Measurements from ENCODE around the gene PFDN6. TPM values are rescaled to one million over a fixed set of nuclear protein-coding genes. Genes with fewer than 3 reads are reported as not detected.
"Not testable (repeated sequence)": the region's sequence is repeated elsewhere in the genome, so short reads cannot be mapped to it uniquely, and the experiment has no call there.

The PFDN6 gene
- total RNA-seq (2014; rRNA removed; shearing (Covaris generic)): 85.0 and 105 TPM in 2 replicates

DNA sequence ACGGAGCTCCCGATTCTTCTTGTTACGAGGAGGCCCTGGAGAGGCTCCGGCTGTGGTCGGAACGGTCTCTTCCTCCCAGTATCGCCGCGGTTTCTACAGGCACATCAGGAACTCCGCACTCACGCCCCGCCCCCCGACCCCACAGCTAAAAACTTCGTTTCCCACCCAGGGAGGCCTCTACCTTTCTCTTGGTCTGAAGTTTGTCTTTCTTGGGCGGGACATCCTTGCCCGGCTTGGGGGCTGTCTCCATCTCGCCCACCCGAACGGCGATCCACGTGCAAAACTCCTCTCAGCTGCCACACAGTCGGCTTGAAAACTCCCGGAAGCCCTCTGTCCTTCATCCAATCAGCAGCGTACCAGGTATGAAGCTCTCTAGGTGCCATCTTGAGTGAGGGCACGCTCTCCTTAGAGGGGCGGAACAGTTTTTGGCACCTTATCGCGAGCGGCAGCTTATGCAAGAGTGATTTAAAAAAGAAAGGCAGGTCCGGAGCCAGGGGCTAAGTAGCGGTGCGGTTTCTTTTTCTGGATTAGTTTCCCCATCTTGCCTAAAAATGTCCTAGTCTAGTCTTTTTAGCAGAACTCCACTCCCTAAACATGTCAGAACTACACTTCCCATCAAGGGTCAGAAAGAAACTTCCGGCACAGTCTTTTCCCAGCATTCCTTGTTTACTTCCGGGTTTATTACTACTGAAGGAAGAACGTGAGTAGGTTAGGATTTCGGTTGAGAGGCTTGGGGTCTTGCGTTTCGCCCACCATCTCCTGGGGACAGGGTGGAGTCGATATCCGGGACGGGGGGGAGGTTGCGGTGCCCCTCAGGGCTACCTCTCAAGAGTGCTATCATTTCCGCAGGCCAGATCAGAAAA is at the start of gene PFDN6, which contains the start of gene WDR46:
Gene PFDN6 (plus strand): TSS at position 681 of the 863 bp plus-strand sequence. CDS start 256 bp downstream, outside the sequence.
Gene WDR46 (minus strand): TSS at position 319 of the 863 bp plus-strand sequence. CDS start 69 bp downstream, at position 250.
- DNase-seq (ENCODE audit: low spot score): peak; percentile 88

- DNase-seq (ENCODE audit: low spot score): no peak
These were observed 47.4 kb upstream of the PFDN6 start for GRCh38 chr6:33241968-33242367.

- DNase-seq (ENCODE audit: low spot score): no peak
These were observed 45.9 kb upstream of the PFDN6 start for GRCh38 chr6:33243476-33243875.

DNA sequence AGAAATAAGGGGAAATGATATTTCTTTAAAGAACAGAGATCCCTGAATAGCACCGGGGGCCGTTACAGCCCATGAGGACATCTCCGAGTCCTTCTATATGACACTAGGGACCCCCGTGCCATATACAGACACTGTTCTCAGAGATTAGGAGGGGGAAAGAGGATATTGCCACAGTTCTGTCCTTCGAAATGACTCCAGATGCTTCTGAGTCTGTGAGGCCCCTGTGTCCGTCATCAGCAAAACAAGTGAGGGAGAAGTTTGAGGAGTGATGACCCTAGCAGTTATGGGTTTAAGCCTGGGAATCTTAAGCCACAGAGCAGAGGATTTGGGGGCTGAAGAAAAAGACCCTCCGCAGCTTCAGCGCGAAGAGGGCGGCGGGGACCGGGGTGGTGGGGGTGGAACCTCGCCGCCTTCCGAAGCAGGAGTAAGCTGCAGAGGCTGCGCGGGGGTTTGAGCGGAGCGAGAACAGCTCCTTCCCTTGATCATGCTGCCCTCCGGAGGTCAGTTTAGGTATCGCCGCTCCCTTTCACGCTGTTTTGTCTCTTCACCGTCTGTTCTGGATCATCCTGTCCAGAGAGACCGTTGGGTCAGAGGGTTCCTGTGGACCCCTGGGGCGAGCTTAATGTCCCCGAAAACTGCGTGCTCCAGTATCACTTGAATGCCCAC is 41.3 kb upstream of the PFDN6 start:
- peak; percentile 82 for DNase-seq (ENCODE audit: low spot score)

GRCh38 chr6:33248643-33248931 is 40.8 kb upstream of the PFDN6 start:
- peak; percentile 46 for DNase-seq (ENCODE audit: low spot score)

DNA sequence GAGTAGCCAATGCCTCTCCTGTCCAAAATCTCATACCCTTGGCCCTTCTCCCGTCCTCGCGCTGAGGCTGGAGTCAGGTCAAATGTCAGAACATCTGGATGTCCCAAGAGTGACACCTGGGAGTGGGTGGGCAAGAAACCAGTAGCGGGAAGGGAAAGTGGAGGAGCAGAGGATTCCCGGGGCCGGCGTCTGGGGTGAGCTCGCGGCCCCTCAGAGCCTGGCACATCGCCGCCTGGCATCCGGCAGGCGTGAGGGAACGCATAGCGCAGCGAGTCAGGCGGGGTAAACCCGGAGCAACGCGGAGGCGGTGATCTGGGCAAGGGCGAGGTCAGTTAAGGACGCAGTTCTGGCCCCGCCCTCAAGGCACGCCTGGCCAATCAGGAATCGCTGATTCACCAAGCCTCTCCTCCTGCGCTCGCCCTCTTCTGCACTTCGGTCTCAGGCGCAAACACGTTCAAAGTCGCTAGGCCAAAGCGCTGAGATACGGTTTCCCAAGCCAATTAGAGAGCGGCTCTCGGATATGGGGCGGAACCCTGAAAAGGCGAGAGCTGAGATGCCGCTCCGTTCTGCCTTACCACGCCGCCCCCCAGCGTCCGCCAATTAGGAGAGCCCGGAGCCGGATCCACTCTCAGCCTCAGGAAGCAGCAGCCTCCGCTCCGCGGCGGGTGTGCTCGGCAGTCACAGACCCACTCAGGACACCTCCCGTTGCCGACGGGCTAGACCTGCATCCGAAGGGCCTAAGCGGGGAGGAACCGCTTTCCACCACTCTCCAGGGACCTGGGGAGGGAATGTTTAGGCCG is 40.3 kb upstream of the PFDN6 start:
- DNase-seq (ENCODE audit: low spot score): peak; percentile 99

- peak; percentile 32 for DNase-seq (ENCODE audit: low spot score)
These were observed 39.4 kb upstream of the PFDN6 start for GRCh38 chr6:33249732-33250630.

DNA sequence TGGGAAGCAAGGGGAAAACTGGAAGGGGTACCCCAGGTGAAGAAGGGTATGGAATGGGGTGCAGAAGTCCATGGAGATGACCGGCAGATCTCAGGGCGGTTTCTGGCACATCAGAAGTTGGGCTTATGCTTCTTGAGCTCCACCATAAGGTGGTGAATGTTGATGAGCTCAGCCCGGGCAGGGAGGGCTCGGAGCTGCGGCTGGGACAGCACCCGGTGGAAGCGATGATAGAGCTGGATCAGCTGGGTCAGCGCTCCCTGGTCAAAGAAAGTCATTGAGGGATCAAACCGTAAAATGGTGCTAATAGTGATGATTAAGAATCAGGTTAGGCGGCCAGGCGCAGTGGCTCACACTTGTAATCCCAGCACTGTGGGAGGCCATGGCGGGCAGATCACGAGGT is 38.7 kb upstream of the PFDN6 start:
- DNase-seq (ENCODE audit: low spot score): no peak

GRCh38 chr6:33251395-33252012 is 37.9 kb upstream of the PFDN6 start:
- DNase-seq (ENCODE audit: low spot score): no peak

DNA sequence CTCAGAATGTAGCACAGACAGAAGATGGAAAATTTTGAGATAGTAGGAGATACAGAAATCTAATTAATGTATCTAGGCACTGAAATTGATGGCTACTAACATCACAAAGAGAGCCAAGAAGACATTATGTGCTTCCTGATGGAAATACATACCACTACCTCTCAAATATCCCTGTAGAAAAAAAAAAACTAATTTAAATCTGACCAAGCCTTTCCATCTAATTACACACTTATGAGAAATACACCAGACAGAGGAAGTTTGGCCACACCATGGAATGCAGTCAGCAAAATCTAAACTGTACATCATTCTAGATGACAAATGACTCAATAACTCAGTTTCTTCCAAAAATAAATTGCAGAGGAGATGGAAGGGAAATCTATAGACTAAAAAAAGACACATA is 36.6 kb upstream of the PFDN6 start:
- DNase-seq (ENCODE audit: low spot score): no peak

GRCh38 chr6:33254591-33254990 is 34.8 kb upstream of the PFDN6 start:
- DNase-seq (ENCODE audit: low spot score): no peak

GRCh38 chr6:33259032-33259431 is 30.4 kb upstream of the PFDN6 start:
- DNase-seq (ENCODE audit: low spot score): no peak

GRCh38 chr6:33262490-33262889 is 26.9 kb upstream of the PFDN6 start:
- DNase-seq (ENCODE audit: low spot score): not testable (repeated sequence)

DNA sequence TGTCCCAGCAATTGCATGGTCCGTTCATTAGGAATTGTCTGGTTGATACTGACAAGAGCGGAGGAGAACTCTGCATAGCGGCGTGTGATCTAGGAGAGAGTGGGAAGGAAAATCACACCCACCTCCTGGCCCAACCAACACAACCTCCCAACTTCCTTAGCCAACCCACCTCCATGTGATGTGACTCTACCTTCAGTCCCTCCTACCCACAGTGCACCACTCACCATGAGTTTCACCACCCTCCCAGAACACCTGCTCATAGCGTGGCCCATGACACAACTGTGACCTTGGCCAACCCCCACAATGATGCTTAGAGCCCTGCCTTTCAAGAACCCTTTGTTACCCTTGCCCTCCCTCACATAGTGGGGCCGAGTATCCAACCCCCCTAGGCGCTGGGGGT is 25.4 kb upstream of the PFDN6 start:
- DNase-seq (ENCODE audit: low spot score): no peak

GRCh38 chr6:33271117-33271467 is 18.3 kb upstream of the PFDN6 start:
- DNase-seq (ENCODE audit: low spot score): no peak

GRCh38 chr6:33271468-33272274 is 17.7 kb upstream of the PFDN6 start, which contains the start of the genes RPS18 and VPS52:
RPS18 (plus strand) TSS chr6:33272075; CDS start chr6:33272120, 45 bp downstream.
VPS52 (minus strand) TSS chr6:33271876; CDS start chr6:33271675, 201 bp downstream.
- peak; percentile 99 for DNase-seq (ENCODE audit: low spot score)

GRCh38 chr6:33272275-33273128 is 16.9 kb upstream of the PFDN6 start:
- no peak for DNase-seq (ENCODE audit: low spot score)

DNA sequence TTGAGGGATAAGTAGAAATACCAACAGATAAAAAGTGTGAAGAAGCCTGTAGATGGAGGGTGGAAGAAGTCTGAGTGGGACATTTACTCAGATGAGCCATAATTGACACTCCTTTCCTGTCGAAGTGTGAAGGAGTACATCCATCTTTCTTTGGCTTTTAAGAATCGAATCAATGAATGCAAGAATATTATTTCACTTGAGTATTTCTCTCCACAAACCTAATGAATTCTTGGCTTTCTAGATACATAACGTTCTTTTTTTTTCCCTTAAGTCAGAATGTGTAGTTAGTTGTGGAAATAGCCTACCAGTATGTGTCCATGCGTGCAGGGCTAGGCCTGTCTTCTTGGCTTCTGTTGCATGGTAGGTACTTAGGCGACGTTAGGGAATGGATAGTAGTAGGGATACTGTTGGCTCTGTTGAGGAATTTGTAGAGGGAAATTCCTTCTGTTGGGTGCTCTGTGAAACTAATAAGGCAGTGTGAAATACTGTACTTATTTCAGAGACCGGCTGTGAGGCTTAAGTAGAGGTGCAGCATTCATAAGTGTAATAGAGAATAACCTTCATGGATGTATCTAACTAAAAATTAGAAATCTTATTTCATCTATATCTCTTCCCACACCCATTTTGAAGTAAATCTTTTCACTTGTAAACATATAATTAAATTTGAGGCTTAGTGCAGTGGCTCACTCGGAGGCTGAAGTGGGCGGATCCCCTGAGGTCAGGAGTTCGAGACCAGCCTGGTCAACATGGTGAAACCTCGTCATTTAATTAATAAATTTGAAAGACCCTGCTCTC is 16.1 kb upstream of the PFDN6 start:
- DNase-seq (ENCODE audit: low spot score): no peak
